Measurements from ENCODE around the gene NDUFV3.
"Not testable (repeated sequence)": the region's sequence is repeated elsewhere in the genome, so short reads cannot be mapped to it uniquely, and the experiment has no call there.

NDUFV3 gene

GRCh38 chr21:42892931-42893755 lies at the start of gene NDUFV3:
TSS of gene NDUFV3 (plus strand) at chr21:42893309. CDS start at chr21:42893334, 25 bp downstream.
- DNase-seq (ENCODE audit: low read depth), result peak; percentile 86
- TF ChIP-seq CTCF (IDR thresholded peaks at IDR 0.05; ENCODE audit: control insufficient read depth, extremely low read depth, insufficient read depth), result no peak
- H3K4me3 ChIP-seq (ENCODE audit: low read depth, low read length), result peak within 1 kb of the TSS; percentile 95

- DNase-seq (ENCODE audit: low read depth), result peak; percentile 63
- no peak for TF ChIP-seq CTCF (IDR thresholded peaks at IDR 0.05; ENCODE audit: control insufficient read depth, extremely low read depth, insufficient read depth)
- H3K4me3 ChIP-seq (ENCODE audit: low read depth, low read length), result peak overlapping the region; percentile 9
Measured at GRCh38 chr21:42844411-42845113, 48.5 kb upstream of the NDUFV3 start.

- DNase-seq (ENCODE audit: low read depth), result peak; percentile 45
- peak overlapping the region; percentile 9 for H3K4me3 ChIP-seq (ENCODE audit: low read depth, low read length)
- TF ChIP-seq CTCF (IDR thresholded peaks at IDR 0.05; ENCODE audit: control insufficient read depth, extremely low read depth, insufficient read depth), result no peak
Measured at GRCh38 chr21:42845296-42845965, 47.7 kb upstream of the NDUFV3 start.

- TF ChIP-seq CTCF (IDR thresholded peaks at IDR 0.05; ENCODE audit: control insufficient read depth, extremely low read depth, insufficient read depth), result no peak
- H3K4me3 ChIP-seq (ENCODE audit: low read depth, low read length), result no peak overlapping the region
- DNase-seq (ENCODE audit: low read depth), result no peak
Measured at GRCh38 chr21:42846221-42846620, 46.9 kb upstream of the NDUFV3 start.

- no peak for TF ChIP-seq CTCF (IDR thresholded peaks at IDR 0.05; ENCODE audit: control insufficient read depth, extremely low read depth, insufficient read depth)
- H3K4me3 ChIP-seq (ENCODE audit: low read depth, low read length), result no peak overlapping the region
- no peak for DNase-seq (ENCODE audit: low read depth)
Measured at GRCh38 chr21:42847051-42847707, 45.9 kb upstream of the NDUFV3 start.

- no peak for DNase-seq (ENCODE audit: low read depth)
- no peak for TF ChIP-seq CTCF (IDR thresholded peaks at IDR 0.05; ENCODE audit: control insufficient read depth, extremely low read depth, insufficient read depth)
- H3K4me3 ChIP-seq (ENCODE audit: low read depth, low read length), result no peak overlapping the region
Measured at GRCh38 chr21:42847726-42848125, 45.4 kb upstream of the NDUFV3 start.

GRCh38 chr21:42848144-42848931 lies 44.8 kb upstream of the NDUFV3 start:
- not testable (repeated sequence) for H3K4me3 ChIP-seq (ENCODE audit: low read depth, low read length); DNase-seq (ENCODE audit: low read depth)

Measured in LNCaP clone FGC (cell line).